GM12878 (cell line): ENCODE results near the gene CAPN9. TPM values are rescaled to one million over a fixed set of nuclear protein-coding genes. Genes with fewer than 3 reads are reported as not detected.

Experiments used
- ATAC-seq: fragments of 200-7000 bp; cut with Tn5 transposase; 3 replicates; pipeline ENCODE4 v1.9.1; 2020; ENCODE audit warnings: mild to moderate bottlenecking, moderate library complexity
- BruUV-seq: library from RNA; stranded (reverse); fragments of 400-500 nt; replicated peaks from 2 replicates; lab custom pipeline; 2021; lab: Mats Ljungman, UMichigan
- CTCF ChIA-PET: fragments of 300-600 bp; sonication (Branson Sonifier 250); formaldehyde crosslinking; extraction: SDS; loops from one replicate; lab custom pipeline; 2021; ENCODE audit warnings: inconsistent platforms; lab: Yijun Ruan, JAX
- POLR2A ChIA-PET: fragments of 350-600 bp; formaldehyde crosslinking; extraction: SDS; loops from one replicate; lab custom pipeline; 2021; ENCODE audit warnings: inconsistent platforms; lab: Charles Lee
- RAD21 ChIA-PET: fragments of 300-600 bp; sonication (Branson Sonifier 250); formaldehyde crosslinking; loops from one replicate; lab custom pipeline; 2023; ENCODE audit warnings: antibody characterized with exemption; ENCODE audit not compliant: unreplicated experiment; lab: Charles Lee
- SMC1A ChIA-PET: fragments of 300-600 bp; sonication (Branson Sonifier 250); formaldehyde crosslinking; loops from one replicate; lab custom pipeline; 2023; ENCODE audit not compliant: unreplicated experiment, uncharacterized antibody; lab: Charles Lee
- DNase-seq: peaks from one replicate; pipeline ENCODE4 v3.0.0-alpha.2; 2011; ENCODE audit warnings: low read depth, low spot score
- FAIRE-seq: peaks from 3 replicates; lab custom pipeline; 2011; peaks lifted over from hg19 to GRCh38; lab: Jason Lieb, UNC
- H2AFZ ChIP-seq: 2 replicates; pipeline ENCODE4 v1.6.0; 2011; ENCODE audit warnings: low read depth, low read length, control low read depth; ENCODE audit not compliant: control insufficient read depth
- H3K27ac ChIP-seq: 2 replicates; pipeline ENCODE4 v1.5.1; 2011; ENCODE audit warnings: control low read depth; ENCODE audit not compliant: control insufficient read depth, insufficient read depth
- H3K27me3 ChIP-seq, 2 experiments: replicated peaks in 1 of 2; 2 replicates each; pipeline versions ENCODE4 v1.6.0 to v1.6.1; 2011; ENCODE audit warnings: low read length in 1 of 2; ENCODE audit not compliant: control insufficient read depth in 2 of 2, insufficient read depth in 2 of 2
- H3K36me3 ChIP-seq, 2 experiments: 2 replicates each; pipeline ENCODE4 v1.5.1; 2011; ENCODE audit warnings: low read length in 1 of 2; ENCODE audit not compliant: control insufficient read depth in 2 of 2, insufficient read depth in 2 of 2
- H3K4me1 ChIP-seq: 2 replicates; pipeline ENCODE4 v1.6.1; 2011; ENCODE audit warnings: mild to moderate bottlenecking, low read length, moderate library complexity, mixed read lengths; ENCODE audit not compliant: control insufficient read depth, insufficient read depth
- H3K4me2 ChIP-seq: 2 replicates; pipeline ENCODE4 v1.6.0; 2011; ENCODE audit warnings: control low read depth; ENCODE audit not compliant: control insufficient read depth, insufficient read depth
- H3K4me3 ChIP-seq: fragments of 200-600 bp; sonication (generic); 2 replicates; pipeline ENCODE4 v1.5.1; 2016
- H3K79me2 ChIP-seq: 2 replicates; pipeline ENCODE4 v1.6.0; 2011; ENCODE audit warnings: low read length; ENCODE audit not compliant: control insufficient read depth, insufficient read depth
- H3K9ac ChIP-seq: 2 replicates; pipeline ENCODE4 v1.8.0; 2011; ENCODE audit warnings: low read length, control low read depth, mixed read lengths; ENCODE audit not compliant: control insufficient read depth, insufficient read depth
- H3K9me3 ChIP-seq: replicated peaks from 3 replicates; pipeline ENCODE4 v1.5.1; 2011; ENCODE audit warnings: mild to moderate bottlenecking, low read length; ENCODE audit not compliant: control insufficient read depth, insufficient read depth
- H4K20me1 ChIP-seq: 2 replicates; pipeline ENCODE4 v1.6.0; 2011; ENCODE audit not compliant: control insufficient read depth, insufficient read depth
- CHD4 ChIP-seq: fragments of 200-600 bp; sonication (generic); IDR thresholded peaks from 2 replicates; pipeline ENCODE4 v1.6.1; 2016; ENCODE audit warnings: mild to moderate bottlenecking
- CREB1 ChIP-seq: IDR thresholded peaks from 2 replicates; pipeline ENCODE4 v1.6.1; 2012; ENCODE audit warnings: low read depth, mild to moderate bottlenecking, inconsistent platforms
- DPF2 ChIP-seq: fragments of 450-650 bp; IDR thresholded peaks from 2 replicates; pipeline ENCODE4 v1.6.1; 2017; ENCODE audit warnings: mild to moderate bottlenecking
- ETV6 ChIP-seq, 2 experiments: fragments of 450-650 bp in 1 of 2; IDR thresholded peaks in 1 of 2; conservative IDR thresholded peaks in 1 of 2; 2 replicates each; pipeline ENCODE4 v1.6.1; 2014; ENCODE audit warnings: antibody characterized with exemption in 1 of 2, borderline replicate concordance in 1 of 2, low read depth in 1 of 2, mild to moderate bottlenecking in 1 of 2, moderate library complexity in 1 of 2
- HCFC1 ChIP-seq: fragments of 150-350 bp; IDR thresholded peaks from 2 replicates; pipeline ENCODE4 v1.6.1; 2014; ENCODE audit warnings: low read length
- JUND ChIP-seq: IDR thresholded peaks from 2 replicates; pipeline ENCODE4 v1.6.1; 2012; ENCODE audit warnings: low read depth, mild to moderate bottlenecking, low read length, improper control_type of control experiment, moderate library complexity
- KAT2A ChIP-seq: conservative IDR thresholded peaks from 2 replicates; pipeline ENCODE4 v1.6.1; 2011; ENCODE audit warnings: low read depth, low read length; ENCODE audit not compliant: control insufficient read depth
- MEF2B ChIP-seq: fragments of 450-650 bp; IDR thresholded peaks from 2 replicates; pipeline ENCODE4 v1.6.1; 2018; ENCODE audit warnings: mild to moderate bottlenecking, moderate library complexity; ENCODE audit not compliant: partially characterized antibody, poor library complexity, severe bottlenecking
- NR2F1 ChIP-seq: fragments of 450-650 bp; conservative IDR thresholded peaks from 2 replicates; pipeline ENCODE4 v1.6.1; 2017; ENCODE audit warnings: mild to moderate bottlenecking
- PAX5 ChIP-seq: IDR thresholded peaks from 2 replicates; pipeline ENCODE4 v1.6.1; 2011; ENCODE audit warnings: low read depth, low read length, borderline replicate concordance
- TBL1XR1 ChIP-seq: IDR thresholded peaks from 2 replicates; pipeline ENCODE4 v1.6.1; 2012; ENCODE audit warnings: low read depth, low read length, improper control_type of control experiment
- WGBS: methylation state at CpG from one replicate; pipeline ENCODE4 v1.1.6; 2016; ENCODE audit warnings: low lambda C conversion rate; ENCODE audit not compliant: insufficient replicate concordance, insufficient coverage; ENCODE audit errors: missing lambda C conversion rate; 5-methylcytosine and 5-hydroxymethylcytosine counted together
- in situ Hi-C: fragments of 300-500 bp; cut with MboI; formaldehyde crosslinking; loops from 9 replicates; pipeline ENCODE4 v1.14.3; 2018; ENCODE audit warnings: mixed read lengths
- intact Hi-C: fragments of 100-400 bp; cut with micrococcal nuclease; formaldehyde crosslinking; loops from one replicate; pipeline ENCODE4 v1.14.2; 2022; ENCODE audit not compliant: unreplicated experiment
- polyA plus RNA-seq, 11 experiments: library from polyadenylated mRNA; depleted of rRNA in 4 of 11; unstranded in 6 of 11; stranded (reverse) in 5 of 11; fragments of >200 nt; fragmentation: Nextera tagmentation in 4 of 11; fragmentation: Illumina TruSeq in 1 of 11; extraction: Ambion mirVana in 4 of 11; extraction: Trizol in 1 of 11; gene quantifications; 1 replicate in 1 of 11; 2 replicates in 10 of 11; pipeline versions ENCODE4 v1.2.1 to v1.2.3, GENCODE V29; 2011 to 2016; ENCODE audit warnings: inconsistent platforms in 2 of 11, missing spikeins in 2 of 11, low read depth in 1 of 11
- total RNA-seq, 4 experiments: library from RNA; depleted of rRNA in 3 of 4; stranded (reverse); fragments of >200 nt in 3 of 4; fragmentation: Illumina TruSeq in 1 of 4; extraction: Trizol in 1 of 4; gene quantifications; 2 replicates each; pipeline versions ENCODE4 v1.2.1 to v1.2.3, GENCODE V29; 2013 to 2021
- TF ChIP-seq, protein P1 (sequence below): fragments of 450-650 bp; formaldehyde crosslinking; IDR thresholded peaks from 2 replicates; pipeline ENCODE4 v1.5.0; 2022; ENCODE audit warnings: mild to moderate bottlenecking, missing genetic modification characterization
- TF ChIP-seq, protein P2 (sequence below): IDR thresholded peaks from 2 replicates; pipeline ENCODE4 v1.6.1; 2012; ENCODE audit warnings: mild to moderate bottlenecking, low read depth, low read length

The CAPN9 gene
- total and polyA plus RNA-seq, 10 of the 15 experiments (the other 5 are each of a cell fraction or from before 2014, with no cell fraction given), result not detected

DNA sequence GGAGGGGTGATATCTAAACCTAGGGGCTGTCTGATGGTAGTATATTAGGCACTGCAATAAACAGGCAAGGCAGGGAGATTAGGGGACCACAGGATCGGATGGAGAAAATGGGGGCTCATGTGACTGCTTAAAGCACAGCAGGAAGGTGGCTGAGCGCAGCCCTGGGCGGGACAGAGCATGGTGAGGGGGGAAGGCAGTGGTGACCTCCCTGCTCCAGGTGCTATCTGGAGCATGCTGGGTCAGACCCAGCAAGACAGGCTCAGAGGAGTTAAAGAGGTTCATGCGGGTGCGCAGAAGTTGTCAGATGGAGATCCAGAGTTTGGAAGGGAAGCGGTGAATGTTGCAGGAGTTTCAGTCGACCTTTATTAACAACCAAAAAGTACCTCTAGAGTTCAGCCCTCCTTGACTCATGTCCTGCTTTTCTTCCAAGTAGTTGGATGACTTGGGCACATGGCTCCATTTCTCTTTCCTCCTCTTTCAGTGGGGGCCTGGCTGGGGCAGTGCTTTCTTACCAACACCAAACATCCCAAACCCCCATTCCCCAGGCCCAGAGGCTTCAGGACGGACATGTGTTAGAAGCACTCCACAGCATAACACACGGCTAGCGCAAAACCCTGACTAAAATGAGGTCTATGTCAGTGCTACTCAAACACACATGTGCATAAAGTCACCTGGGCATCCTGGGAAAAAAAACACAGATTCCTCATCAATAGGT is 41.5 kb downstream of the CAPN9 start (continued):
- TF ChIP-seq, protein P1, sequence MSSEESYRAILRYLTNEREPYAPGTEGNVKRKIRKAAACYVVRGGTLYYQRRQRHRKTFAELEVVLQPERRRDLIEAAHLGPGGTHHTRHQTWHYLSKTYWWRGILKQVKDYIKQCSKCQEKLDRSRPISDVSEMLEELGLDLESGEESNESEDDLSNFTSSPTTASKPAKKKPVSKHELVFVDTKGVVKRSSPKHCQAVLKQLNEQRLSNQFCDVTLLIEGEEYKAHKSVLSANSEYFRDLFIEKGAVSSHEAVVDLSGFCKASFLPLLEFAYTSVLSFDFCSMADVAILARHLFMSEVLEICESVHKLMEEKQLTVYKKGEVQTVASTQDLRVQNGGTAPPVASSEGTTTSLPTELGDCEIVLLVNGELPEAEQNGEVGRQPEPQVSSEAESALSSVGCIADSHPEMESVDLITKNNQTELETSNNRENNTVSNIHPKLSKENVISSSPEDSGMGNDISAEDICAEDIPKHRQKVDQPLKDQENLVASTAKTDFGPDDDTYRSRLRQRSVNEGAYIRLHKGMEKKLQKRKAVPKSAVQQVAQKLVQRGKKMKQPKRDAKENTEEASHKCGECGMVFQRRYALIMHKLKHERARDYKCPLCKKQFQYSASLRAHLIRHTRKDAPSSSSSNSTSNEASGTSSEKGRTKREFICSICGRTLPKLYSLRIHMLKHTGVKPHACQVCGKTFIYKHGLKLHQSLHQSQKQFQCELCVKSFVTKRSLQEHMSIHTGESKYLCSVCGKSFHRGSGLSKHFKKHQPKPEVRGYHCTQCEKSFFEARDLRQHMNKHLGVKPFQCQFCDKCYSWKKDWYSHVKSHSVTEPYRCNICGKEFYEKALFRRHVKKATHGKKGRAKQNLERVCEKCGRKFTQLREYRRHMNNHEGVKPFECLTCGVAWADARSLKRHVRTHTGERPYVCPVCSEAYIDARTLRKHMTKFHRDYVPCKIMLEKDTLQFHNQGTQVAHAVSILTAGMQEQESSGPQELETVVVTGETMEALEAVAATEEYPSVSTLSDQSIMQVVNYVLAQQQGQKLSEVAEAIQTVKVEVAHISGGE, result no peak
- TF ChIP-seq CHD4, result no peak
- TF ChIP-seq PAX5, result no peak
- TF ChIP-seq DPF2, result no peak
- TF ChIP-seq HCFC1, result no peak

DNA sequence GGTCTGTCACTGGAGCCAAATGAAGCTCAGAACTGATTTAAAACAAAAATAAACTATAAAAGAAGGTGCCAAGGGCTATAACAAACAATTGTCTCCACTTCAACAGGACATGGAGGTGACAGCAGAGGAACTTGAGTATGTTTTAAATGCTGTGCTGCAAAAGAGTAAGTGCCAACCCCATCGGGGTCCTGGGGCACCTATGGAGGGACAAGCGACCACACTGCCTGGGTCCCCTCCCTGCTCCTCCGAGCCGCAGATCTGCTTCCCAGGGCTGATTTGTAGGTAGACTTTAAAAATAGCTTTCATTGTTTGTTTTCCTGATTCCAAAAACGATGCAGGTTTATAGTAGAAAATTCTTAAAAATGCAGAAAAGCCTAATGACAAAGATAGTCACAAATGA is 42.8 kb downstream of the CAPN9 start:
- Histone ChIP-seq H2AFZ (no peak overlapping the region), H3K27ac (no peak overlapping the region), H3K9me3 (no peaks in the 10 kb centered on the region), H3K4me3 (no peak overlapping the region), H3K27me3 (no peaks in the 10 kb centered on the region; a peak in 1 of 4 replicates), H4K20me1 (no peaks in the 10 kb centered on the region), H3K9ac (no peak overlapping the region), H3K4me2 (no peak overlapping the region), H3K79me2 (no peaks in the 10 kb centered on the region), H3K4me1 (no peaks in the 10 kb centered on the region), H3K36me3 (no peaks in the 10 kb centered on the region)
- in situ Hi-C loops, result no loop called here
- BruUV-seq, result no TSS peak
- SMC1A ChIA-PET, result no interaction called here
- RAD21 ChIA-PET, result no interaction called here
- TF ChIP-seq, protein P2, sequence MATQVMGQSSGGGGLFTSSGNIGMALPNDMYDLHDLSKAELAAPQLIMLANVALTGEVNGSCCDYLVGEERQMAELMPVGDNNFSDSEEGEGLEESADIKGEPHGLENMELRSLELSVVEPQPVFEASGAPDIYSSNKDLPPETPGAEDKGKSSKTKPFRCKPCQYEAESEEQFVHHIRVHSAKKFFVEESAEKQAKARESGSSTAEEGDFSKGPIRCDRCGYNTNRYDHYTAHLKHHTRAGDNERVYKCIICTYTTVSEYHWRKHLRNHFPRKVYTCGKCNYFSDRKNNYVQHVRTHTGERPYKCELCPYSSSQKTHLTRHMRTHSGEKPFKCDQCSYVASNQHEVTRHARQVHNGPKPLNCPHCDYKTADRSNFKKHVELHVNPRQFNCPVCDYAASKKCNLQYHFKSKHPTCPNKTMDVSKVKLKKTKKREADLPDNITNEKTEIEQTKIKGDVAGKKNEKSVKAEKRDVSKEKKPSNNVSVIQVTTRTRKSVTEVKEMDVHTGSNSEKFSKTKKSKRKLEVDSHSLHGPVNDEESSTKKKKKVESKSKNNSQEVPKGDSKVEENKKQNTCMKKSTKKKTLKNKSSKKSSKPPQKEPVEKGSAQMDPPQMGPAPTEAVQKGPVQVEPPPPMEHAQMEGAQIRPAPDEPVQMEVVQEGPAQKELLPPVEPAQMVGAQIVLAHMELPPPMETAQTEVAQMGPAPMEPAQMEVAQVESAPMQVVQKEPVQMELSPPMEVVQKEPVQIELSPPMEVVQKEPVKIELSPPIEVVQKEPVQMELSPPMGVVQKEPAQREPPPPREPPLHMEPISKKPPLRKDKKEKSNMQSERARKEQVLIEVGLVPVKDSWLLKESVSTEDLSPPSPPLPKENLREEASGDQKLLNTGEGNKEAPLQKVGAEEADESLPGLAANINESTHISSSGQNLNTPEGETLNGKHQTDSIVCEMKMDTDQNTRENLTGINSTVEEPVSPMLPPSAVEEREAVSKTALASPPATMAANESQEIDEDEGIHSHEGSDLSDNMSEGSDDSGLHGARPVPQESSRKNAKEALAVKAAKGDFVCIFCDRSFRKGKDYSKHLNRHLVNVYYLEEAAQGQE, result no peak
- TF ChIP-seq ETV6 (conservative IDR thresholded peaks at IDR 0.05 in 1 of 2, IDR thresholded peaks at IDR 0.05 in 1 of 2; ENCODE audit: borderline replicate concordance in 1 of 2, low read depth in 1 of 2) (no peak), NR2F1 (no peak), JUND (no peak), TBL1XR1 (no peak), MEF2B (no peak), KAT2A (no peak), CREB1 (no peak)
- FAIRE-seq, result no peak
- 7% methylated on average over 5 of the region's 5 CpGs for WGBS
- POLR2A ChIA-PET, result no interaction called here
- no peak for DNase-seq
- no peak for ATAC-seq
- intact Hi-C loops, result loop anchor here (10.0 kb wide), 1 partner anchor 305 kb away; no protein-coding TSS in a partner anchor
- CTCF ChIA-PET, result no interaction called here
